Liver (tissue), 9 donors: ENCODE results near the gene ANKRD13B. TPM values are rescaled to one million over a fixed set of nuclear protein-coding genes. Genes with fewer than 3 reads are reported as not detected.

Experiments
- DNase-seq: peaks from one replicate; pipeline ENCODE4 v3.0.0-alpha.2; 2017; ENCODE audit warnings: low spot score
- H3K27ac ChIP-seq, 2 donors: one replicate each; pipeline ENCODE4 v1.7.0; 2013; ENCODE audit warnings: inconsistent platforms in 2 of 2, low read length in 2 of 2, control low read depth in 1 of 2, low read depth in 1 of 2, mild to moderate bottlenecking in 1 of 2
- H3K27me3 ChIP-seq, 4 donors: one replicate each; pipeline versions ENCODE4 v1.6.1 to v1.7.0; 2013; ENCODE audit warnings: low read length in 3 of 4, inconsistent platforms in 1 of 4, mild to moderate bottlenecking in 1 of 4, moderate library complexity in 1 of 4; ENCODE audit not compliant: control insufficient read depth in 4 of 4, insufficient read depth in 4 of 4
- H3K36me3 ChIP-seq, 4 donors: one replicate each; pipeline versions ENCODE4 v1.6.1 to v1.7.0; 2013; ENCODE audit warnings: low read length in 3 of 4, mild to moderate bottlenecking in 3 of 4, low read depth in 1 of 4, moderate library complexity in 1 of 4; ENCODE audit not compliant: control insufficient read depth in 4 of 4, insufficient read depth in 3 of 4
- H3K4me1 ChIP-seq, 4 donors: one replicate each; pipeline versions ENCODE4 v1.6.1 to v1.7.0; 2013; ENCODE audit warnings: low read length in 3 of 4, mild to moderate bottlenecking in 3 of 4, moderate library complexity in 1 of 4; ENCODE audit not compliant: control insufficient read depth in 4 of 4, insufficient read depth in 4 of 4
- H3K4me3 ChIP-seq, 3 donors: one replicate each; pipeline versions ENCODE4 v1.6.1 to v1.7.0; 2013; ENCODE audit warnings: low read length in 3 of 3, control low read depth in 1 of 3, low read depth in 1 of 3, mild to moderate bottlenecking in 1 of 3
- H3K9ac ChIP-seq, 2 donors: one replicate each; pipeline ENCODE4 v1.7.0; 2013; ENCODE audit warnings: low read length in 2 of 2, mild to moderate bottlenecking in 2 of 2, moderate library complexity in 2 of 2, control low read depth in 1 of 2, low read depth in 1 of 2
- H3K9me3 ChIP-seq, 4 donors: one replicate each; pipeline versions ENCODE4 v1.6.1 to v1.7.0; 2013; ENCODE audit warnings: low read length in 3 of 4; ENCODE audit not compliant: control insufficient read depth in 4 of 4
- CTCF ChIP-seq: fragments of 150-350 bp; IDR thresholded peaks from 2 replicates; pipeline ENCODE4 v1.5.1; 2017; ENCODE audit warnings: improper control_type of control experiment, low read depth, low read length; ENCODE audit not compliant: missing input control
- EGR1 ChIP-seq, 2 donors: IDR thresholded peaks; 2 replicates each; pipeline ENCODE4 v1.6.1; 2016 to 2018; ENCODE audit warnings: antibody characterized with exemption in 2 of 2, low read depth in 2 of 2
- FOXA1 ChIP-seq: IDR thresholded peaks from 2 replicates; pipeline ENCODE4 v1.6.1; 2016; ENCODE audit warnings: antibody characterized with exemption
- FOXA2 ChIP-seq: IDR thresholded peaks from 2 replicates; pipeline ENCODE4 v1.6.1; 2016; ENCODE audit warnings: antibody characterized with exemption
- GABPA ChIP-seq, 2 donors: IDR thresholded peaks in 1 of 2; conservative IDR thresholded peaks in 1 of 2; 2 replicates each; pipeline ENCODE4 v1.6.1; 2016; ENCODE audit warnings: antibody characterized with exemption in 2 of 2, mild to moderate bottlenecking in 1 of 2, moderate library complexity in 1 of 2
- HNF4A ChIP-seq, 2 donors: conservative IDR thresholded peaks; 2 replicates each; pipeline ENCODE4 v1.6.1; 2016; ENCODE audit warnings: antibody characterized with exemption in 2 of 2, mild to moderate bottlenecking in 2 of 2
- HNF4G ChIP-seq: IDR thresholded peaks from 2 replicates; pipeline ENCODE4 v1.6.1; 2016; ENCODE audit warnings: antibody characterized with exemption
- JUND ChIP-seq, 2 donors: IDR thresholded peaks; 2 replicates each; pipeline ENCODE4 v1.6.1; 2016; ENCODE audit warnings: antibody characterized with exemption in 2 of 2
- MAX ChIP-seq: IDR thresholded peaks from 2 replicates; pipeline ENCODE4 v1.6.1; 2016; ENCODE audit warnings: antibody characterized with exemption
- NR2F2 ChIP-seq: IDR thresholded peaks from 2 replicates; pipeline ENCODE4 v1.6.1; 2016; ENCODE audit warnings: antibody characterized with exemption
- RAD21 ChIP-seq, 2 donors: IDR thresholded peaks; 2 replicates each; pipeline ENCODE4 v1.6.1; 2016; ENCODE audit warnings: antibody characterized with exemption in 2 of 2, mild to moderate bottlenecking in 2 of 2
- RXRA ChIP-seq, 2 donors: IDR thresholded peaks; 2 replicates each; pipeline ENCODE4 v1.6.1; 2017 to 2018; ENCODE audit warnings: antibody characterized with exemption in 2 of 2, mild to moderate bottlenecking in 1 of 2
- SP1 ChIP-seq: IDR thresholded peaks from 2 replicates; pipeline ENCODE4 v1.6.1; 2018; ENCODE audit warnings: antibody characterized with exemption, mild to moderate bottlenecking
- TAF1 ChIP-seq: conservative IDR thresholded peaks from 2 replicates; pipeline ENCODE4 v1.6.1; 2016; ENCODE audit warnings: antibody characterized with exemption, mild to moderate bottlenecking
- YY1 ChIP-seq: IDR thresholded peaks from 2 replicates; pipeline ENCODE4 v1.6.1; 2016; ENCODE audit warnings: antibody characterized with exemption, mild to moderate bottlenecking
- ZBTB33 ChIP-seq: IDR thresholded peaks from 2 replicates; pipeline ENCODE4 v1.6.1; 2016; ENCODE audit warnings: antibody characterized with exemption
- WGBS: extraction: QIAGEN DNeasy Blood & Tissue Kit; methylation state at CpG from one replicate; pipeline ENCODE4 v1.1.7; 2013; 5-methylcytosine and 5-hydroxymethylcytosine counted together
- polyA plus RNA-seq, 2 donors: library from polyadenylated mRNA; stranded (reverse) in 1 of 2; unstranded in 1 of 2; fragments of 200-250 nt in 1 of 2; fragments of >200 nt in 1 of 2; fragmentation: Nextera tagmentation in 1 of 2; extraction: Ambion mirVana in 1 of 2; gene quantifications; one replicate each; pipeline versions ENCODE4 v1.2.1 to v1.2.3, GENCODE V29; 2013 to 2015
- total RNA-seq, 2 donors: library from RNA; depleted of rRNA; stranded (reverse); fragments of >200 nt; gene quantifications; one replicate each; pipeline ENCODE4 v1.2.3, GENCODE V29; 2014
- TF ChIP-seq, protein P1 (sequence below): IDR thresholded peaks from 2 replicates; pipeline ENCODE4 v1.6.1; 2016; ENCODE audit warnings: antibody characterized with exemption
- TF ChIP-seq, protein P2 (sequence below): IDR thresholded peaks from 2 replicates; pipeline ENCODE4 v1.6.1; 2016; ENCODE audit warnings: antibody characterized with exemption, mild to moderate bottlenecking
- donor health status: healthy.
- donor health status: healthy.
- donor health status: healthy.
- donor health status: healthy.
- donor health status: healthy.

Gene ANKRD13B
- total and polyA plus RNA-seq, 4 donors: 0.06 to 1.6 (median 0.51) TPM

DNA sequence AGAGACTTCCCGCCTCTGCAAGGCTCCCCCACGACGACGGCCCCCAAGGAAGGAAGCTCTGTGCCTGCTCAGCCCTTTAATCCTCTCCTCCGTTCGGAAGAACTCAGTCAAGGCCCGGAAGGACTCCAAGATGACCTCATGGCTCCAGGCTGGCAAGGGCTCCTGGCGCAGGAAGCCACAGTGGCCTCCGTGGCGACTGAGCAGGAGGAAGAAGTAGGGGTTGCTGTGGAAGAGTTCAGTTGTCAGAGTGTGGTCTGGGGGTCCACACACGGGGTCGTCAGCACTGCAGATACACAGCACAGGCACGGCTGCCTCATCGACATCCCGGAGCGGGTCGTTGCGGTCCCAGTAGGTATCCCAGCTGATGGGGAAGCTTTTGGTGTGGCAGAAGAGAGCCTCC lies 30.3 kb upstream of the ANKRD13B start:
- H3K27ac ChIP-seq: peak overlapping the region in 1 of 2 donors; percentile 54
- H3K9me3 ChIP-seq: no peaks in the 10 kb centered on the region
- peaks cover 0 to 10% (median 0%) of the 10 kb centered on the region in 4 donors for H3K36me3 ChIP-seq
- no peak overlapping the region for H3K4me3 ChIP-seq
- no peak for TF ChIP-seq HNF4A (conservative IDR thresholded peaks at IDR 0.05)
- TF ChIP-seq EGR1 (IDR thresholded peaks at IDR 0.05; ENCODE audit: low read depth in 2 of 2): no peak
- no peak for TF ChIP-seq FOXA1
- no peak for TF ChIP-seq HNF4G
- no peak for TF ChIP-seq MAX
- no peak for TF ChIP-seq SP1
- TF ChIP-seq, protein P1, sequence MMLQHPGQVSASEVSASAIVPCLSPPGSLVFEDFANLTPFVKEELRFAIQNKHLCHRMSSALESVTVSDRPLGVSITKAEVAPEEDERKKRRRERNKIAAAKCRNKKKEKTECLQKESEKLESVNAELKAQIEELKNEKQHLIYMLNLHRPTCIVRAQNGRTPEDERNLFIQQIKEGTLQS: no peak
- H3K27me3 ChIP-seq: no peaks in the 10 kb centered on the region
- 78% methylated on average over 18 of the region's 18 CpGs for WGBS
- peaks cover 8 to 54% (median 38%) of the 10 kb centered on the region in 4 donors for H3K4me1 ChIP-seq
- DNase-seq: no peak
- no peak overlapping the region for H3K9ac ChIP-seq

GRCh38 chr17:29563816-29564215 lies 29.1 kb upstream of the ANKRD13B start:
- H3K9me3 ChIP-seq: no peaks in the 10 kb centered on the region
- H3K9ac ChIP-seq: no peak overlapping the region
- H3K4me3 ChIP-seq: no peak overlapping the region
- no peak for DNase-seq
- H3K4me1 ChIP-seq: peaks cover 6 to 59% (median 40%) of the 10 kb centered on the region in 4 donors
- peaks cover 0 to 10% (median 0%) of the 10 kb centered on the region in 4 donors for H3K36me3 ChIP-seq
- H3K27ac ChIP-seq: no peak overlapping the region
- H3K27me3 ChIP-seq: no peaks in the 10 kb centered on the region
- WGBS: 94% methylated on average over 3 of the region's 3 CpGs
- TF ChIP-seq MAX (no peak), HNF4G (no peak), FOXA1 (no peak), TAF1 (no peak), FOXA2 (no peak), SP1 (no peak), CTCF (no peak), NR2F2 (no peak), HNF4A (conservative IDR thresholded peaks at IDR 0.05) (no peak), YY1 (no peak), RXRA (IDR thresholded peaks at IDR 0.05) (no peak), GABPA (IDR thresholded peaks at IDR 0.05 in 1 of 2, conservative IDR thresholded peaks at IDR 0.05 in 1 of 2) (no peak), JUND (IDR thresholded peaks at IDR 0.05) (no peak), RAD21 (IDR thresholded peaks at IDR 0.05) (no peak), EGR1 (IDR thresholded peaks at IDR 0.05; ENCODE audit: low read depth in 2 of 2) (no peak), ZBTB33 (no peak)
- TF ChIP-seq, protein P1: no peak
- TF ChIP-seq, protein P2, sequence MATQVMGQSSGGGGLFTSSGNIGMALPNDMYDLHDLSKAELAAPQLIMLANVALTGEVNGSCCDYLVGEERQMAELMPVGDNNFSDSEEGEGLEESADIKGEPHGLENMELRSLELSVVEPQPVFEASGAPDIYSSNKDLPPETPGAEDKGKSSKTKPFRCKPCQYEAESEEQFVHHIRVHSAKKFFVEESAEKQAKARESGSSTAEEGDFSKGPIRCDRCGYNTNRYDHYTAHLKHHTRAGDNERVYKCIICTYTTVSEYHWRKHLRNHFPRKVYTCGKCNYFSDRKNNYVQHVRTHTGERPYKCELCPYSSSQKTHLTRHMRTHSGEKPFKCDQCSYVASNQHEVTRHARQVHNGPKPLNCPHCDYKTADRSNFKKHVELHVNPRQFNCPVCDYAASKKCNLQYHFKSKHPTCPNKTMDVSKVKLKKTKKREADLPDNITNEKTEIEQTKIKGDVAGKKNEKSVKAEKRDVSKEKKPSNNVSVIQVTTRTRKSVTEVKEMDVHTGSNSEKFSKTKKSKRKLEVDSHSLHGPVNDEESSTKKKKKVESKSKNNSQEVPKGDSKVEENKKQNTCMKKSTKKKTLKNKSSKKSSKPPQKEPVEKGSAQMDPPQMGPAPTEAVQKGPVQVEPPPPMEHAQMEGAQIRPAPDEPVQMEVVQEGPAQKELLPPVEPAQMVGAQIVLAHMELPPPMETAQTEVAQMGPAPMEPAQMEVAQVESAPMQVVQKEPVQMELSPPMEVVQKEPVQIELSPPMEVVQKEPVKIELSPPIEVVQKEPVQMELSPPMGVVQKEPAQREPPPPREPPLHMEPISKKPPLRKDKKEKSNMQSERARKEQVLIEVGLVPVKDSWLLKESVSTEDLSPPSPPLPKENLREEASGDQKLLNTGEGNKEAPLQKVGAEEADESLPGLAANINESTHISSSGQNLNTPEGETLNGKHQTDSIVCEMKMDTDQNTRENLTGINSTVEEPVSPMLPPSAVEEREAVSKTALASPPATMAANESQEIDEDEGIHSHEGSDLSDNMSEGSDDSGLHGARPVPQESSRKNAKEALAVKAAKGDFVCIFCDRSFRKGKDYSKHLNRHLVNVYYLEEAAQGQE: no peak
